ENCODE results near the gene NEB.

Gene NEB

DNA sequence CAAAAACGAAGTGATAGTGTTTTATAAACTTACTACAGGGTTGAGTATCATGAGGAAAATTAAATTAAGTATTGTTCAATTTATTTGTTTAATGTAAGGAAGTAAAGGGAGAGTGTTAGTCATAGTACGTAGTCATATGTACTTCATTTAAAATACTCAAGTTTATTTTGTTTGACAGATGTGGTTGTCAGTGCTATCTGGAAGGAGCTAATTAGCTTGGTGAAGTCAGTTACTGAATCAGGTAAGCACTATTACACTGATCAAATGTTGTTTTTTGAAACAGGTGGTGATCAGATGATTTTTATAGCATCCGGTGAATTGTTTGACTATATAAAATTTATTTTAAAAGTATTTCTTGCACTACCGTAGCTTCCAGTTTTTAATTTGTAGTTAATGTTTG lies 295.8 kb downstream of the NEB start:
- no peak for DNase-seq

DNA sequence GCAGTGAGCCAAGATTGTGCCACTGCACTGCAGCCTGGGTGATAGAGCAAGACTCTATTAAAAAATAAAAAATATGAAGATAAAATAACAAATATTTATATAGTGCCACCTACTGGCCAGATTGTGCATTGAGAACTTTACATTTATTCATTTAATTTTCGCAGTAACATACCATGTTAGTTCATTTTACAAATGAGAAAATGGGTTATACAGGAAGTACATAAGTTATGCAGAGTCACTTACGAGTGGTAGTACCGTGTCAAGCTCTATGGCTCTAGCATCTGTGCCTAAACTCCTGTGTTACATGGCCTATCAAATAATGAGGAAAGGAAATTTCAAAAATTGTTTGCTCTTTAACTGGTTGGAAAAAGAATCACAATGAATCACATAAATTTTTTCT lies 296.6 kb downstream of the NEB start:
- no peak for DNase-seq
